Fibroblast of the aortic adventitia (primary cell): ENCODE data around the gene NPL. TPM values are rescaled to one million over a fixed set of nuclear protein-coding genes. Genes with fewer than 3 reads are reported as not detected.

Experiments used
- DNase-seq: peaks from one replicate; pipeline ENCODE4 v3.0.0-alpha.2; 2010; ENCODE audit warnings: low read depth
- H3K4me3 ChIP-seq: 2 replicates; pipeline ENCODE4 v1.5.1; 2011; ENCODE audit warnings: low read depth, mild to moderate bottlenecking, control low read depth, low read length, moderate library complexity
- CTCF ChIP-seq: IDR thresholded peaks from 2 replicates; pipeline ENCODE4 v1.5.1; 2011; ENCODE audit warnings: mild to moderate bottlenecking, low read length, control low read depth, inconsistent platforms; ENCODE audit not compliant: insufficient read depth
- total RNA-seq: library from RNA; depleted of rRNA; stranded (reverse); fragments of >200 nt; gene quantifications from 2 replicates; pipeline ENCODE4 v1.2.3, GENCODE V29; 2012; ENCODE audit warnings: low replicate concordance

The NPL gene
- total RNA-seq, 1 donor: 2.3 TPM

GRCh38 chr1:182855911-182856310 lies 66.3 kb downstream of the NPL start:
- peak; percentile 18 for DNase-seq
- no peak overlapping the region for H3K4me3 ChIP-seq
- no peak for TF ChIP-seq CTCF

GRCh38 chr1:182857212-182857611 lies 67.6 kb downstream of the NPL start:
- DNase-seq: no peak
- no peak for TF ChIP-seq CTCF
- H3K4me3 ChIP-seq: no peak overlapping the region

- DNase-seq: no peak
- TF ChIP-seq CTCF: no peak
- H3K4me3 ChIP-seq: no peak overlapping the region
Measured at GRCh38 chr1:182860658-182861057, 71.1 kb downstream of the NPL start.

- no peak for TF ChIP-seq CTCF
- peak; percentile 46 for DNase-seq
- H3K4me3 ChIP-seq: no peak overlapping the region
Measured at GRCh38 chr1:182861994-182862393, 72.4 kb downstream of the NPL start.

GRCh38 chr1:182862827-182863226 lies 73.3 kb downstream of the NPL start:
- TF ChIP-seq CTCF: no peak
- H3K4me3 ChIP-seq: no peak overlapping the region
- no peak for DNase-seq

GRCh38 chr1:182863940-182864339 lies 74.4 kb downstream of the NPL start:
- DNase-seq: no peak
- H3K4me3 ChIP-seq: no peak overlapping the region
- TF ChIP-seq CTCF: no peak

GRCh38 chr1:182867861-182868260 lies 78.3 kb downstream of the NPL start:
- no peak for TF ChIP-seq CTCF
- H3K4me3 ChIP-seq: no peak overlapping the region
- DNase-seq: no peak
